HEK293 (cell line): ENCODE data around the gene GPD1.

ENCODE experiments used
- CTCF ChIA-PET: fragments of 350-600 bp; formaldehyde crosslinking; extraction: SDS; loops from one replicate; lab custom pipeline; 2021; ENCODE audit warnings: antibody characterized with exemption; lab: Yijun Ruan, JAX
- POLR2A ChIA-PET: fragments of 300-600 bp; formaldehyde crosslinking; extraction: SDS; loops from one replicate; lab custom pipeline; 2020; ENCODE audit warnings: antibody characterized with exemption, inconsistent platforms; lab: Yijun Ruan, JAX
- H3K27ac ChIP-seq: fragments of 200-500 bp; sonication (Bioruptor generic); 2 replicates; pipeline ENCODE4 v1.5.1; 2014; ENCODE audit warnings: low read depth, low read length, control low read depth, inconsistent platforms; ENCODE audit errors: extremely low read depth
- H3K36me3 ChIP-seq, 2 experiments: fragments of 200-500 bp in 1 of 2; sonication (Bioruptor generic) in 1 of 2; 1 replicate in 1 of 2; 2 replicates in 1 of 2; pipeline ENCODE4 v1.5.1; 2014 to 2017; ENCODE audit warnings: inconsistent platforms in 2 of 2, low read length in 2 of 2; ENCODE audit not compliant: control insufficient read depth in 2 of 2, insufficient read depth in 1 of 2
- H3K4me1 ChIP-seq: fragments of 200-500 bp; sonication (Bioruptor generic); 2 replicates; pipeline ENCODE4 v1.5.1; 2014; ENCODE audit warnings: mild to moderate bottlenecking, low read length, inconsistent platforms; ENCODE audit not compliant: control insufficient read depth, insufficient read depth
- H3K4me3 ChIP-seq: 2 replicates; pipeline ENCODE4 v1.5.1; 2011; ENCODE audit warnings: low read depth, mild to moderate bottlenecking, control low read depth, low read length, moderate library complexity
- H3K9me3 ChIP-seq: fragments of 200-500 bp; sonication (Bioruptor generic); 2 replicates; pipeline ENCODE4 v1.5.1; 2014; ENCODE audit warnings: low read depth, low read length, inconsistent platforms; ENCODE audit not compliant: control insufficient read depth, insufficient read depth
- BCL11B ChIP-seq: fragments of 450-650 bp; formaldehyde crosslinking; IDR thresholded peaks from 2 replicates; pipeline ENCODE4 v1.5.1; 2016; ENCODE audit warnings: low read depth, missing biosample characterization, missing genetic modification characterization
- HOXC10 ChIP-seq: sonication (generic); formaldehyde crosslinking; IDR thresholded peaks from 2 replicates; pipeline ENCODE4 v1.8.1; 2023; ENCODE audit warnings: mild to moderate bottlenecking, missing genetic modification reagents
- HOXD13 ChIP-seq: sonication (generic); formaldehyde crosslinking; IDR thresholded peaks from 2 replicates; pipeline ENCODE4 v1.8.0; 2022; ENCODE audit warnings: missing genetic modification reagents, borderline replicate concordance
- KLF17 ChIP-seq: fragments of 450-650 bp; formaldehyde crosslinking; IDR thresholded peaks from 2 replicates; pipeline ENCODE4 v1.5.1; 2016; ENCODE audit warnings: missing biosample characterization, missing genetic modification characterization
- PRDM1 ChIP-seq: fragments of 450-650 bp; formaldehyde crosslinking; IDR thresholded peaks from 2 replicates; pipeline ENCODE4; 2016; ENCODE audit warnings: missing biosample characterization, missing genetic modification characterization
- REST ChIP-seq: fragments of 450-650 bp; formaldehyde crosslinking; IDR thresholded peaks from 2 replicates; pipeline ENCODE4 v1.5.1; 2016; ENCODE audit warnings: missing biosample characterization, missing genetic modification characterization
- ZFP3 ChIP-seq: fragments of 450-650 bp; formaldehyde crosslinking; IDR thresholded peaks from 2 replicates; pipeline ENCODE4 v1.5.1; 2016; ENCODE audit warnings: low read depth, missing biosample characterization, missing genetic modification characterization
- ZNF112 ChIP-seq: fragments of 450-650 bp; formaldehyde crosslinking; IDR thresholded peaks from 2 replicates; pipeline ENCODE4 v1.5.0; 2017; ENCODE audit warnings: missing biosample characterization, missing genetic modification characterization
- ZNF114 ChIP-seq: fragments of 450-650 bp; formaldehyde crosslinking; IDR thresholded peaks from 2 replicates; pipeline ENCODE4 v1.5.0; 2017; ENCODE audit warnings: missing biosample characterization, missing genetic modification characterization
- ZNF132 ChIP-seq: fragments of 450-650 bp; formaldehyde crosslinking; IDR thresholded peaks from 2 replicates; pipeline ENCODE4 v1.5.1; 2017; ENCODE audit warnings: missing biosample characterization, missing genetic modification characterization, borderline replicate concordance
- ZNF221 ChIP-seq: fragments of 450-650 bp; formaldehyde crosslinking; IDR thresholded peaks from 2 replicates; pipeline ENCODE4 v1.5.1; 2017; ENCODE audit warnings: missing biosample characterization, missing genetic modification characterization, borderline replicate concordance
- ZNF280C ChIP-seq: fragments of 450-650 bp; formaldehyde crosslinking; IDR thresholded peaks from 2 replicates; pipeline ENCODE4 v1.5.1; 2016; ENCODE audit warnings: missing biosample characterization, missing genetic modification characterization
- ZNF302 ChIP-seq: fragments of 450-650 bp; formaldehyde crosslinking; IDR thresholded peaks from 2 replicates; pipeline ENCODE4 v1.5.1; 2016; ENCODE audit warnings: missing biosample characterization, missing genetic modification characterization, low read depth
- ZNF341 ChIP-seq: fragments of 450-650 bp; formaldehyde crosslinking; IDR thresholded peaks from 2 replicates; pipeline ENCODE4; 2016; ENCODE audit warnings: low read depth, missing biosample characterization, missing genetic modification characterization
- ZNF692 ChIP-seq: fragments of 450-650 bp; formaldehyde crosslinking; IDR thresholded peaks from 2 replicates; pipeline ENCODE4 v1.5.1; 2016; ENCODE audit warnings: missing biosample characterization, missing genetic modification characterization
- ZNF768 ChIP-seq: fragments of 450-650 bp; formaldehyde crosslinking; IDR thresholded peaks from 2 replicates; pipeline ENCODE4 v1.5.1; 2018; ENCODE audit warnings: missing biosample characterization, mild to moderate bottlenecking, missing genetic modification characterization

Gene GPD1

GRCh38 chr12:50120953-50121352, 17.1 kb downstream of the GPD1 start (continued):
- TF ChIP-seq ZNF692 (tag by site-specific recombination) (no peak), ZNF280C (tag by site-specific recombination) (no peak)

- no peaks in the 10 kb centered on the region for H3K9me3 ChIP-seq
- H3K36me3 ChIP-seq: peaks cover 17 to 50% of the 10 kb centered on the region in 2 experiments
- TF ChIP-seq PRDM1 (tag by site-specific recombination): peak; percentile 52; the same call in 1 of the 2 replicates
- TF ChIP-seq ZNF132 (tag by site-specific recombination): no peak
- TF ChIP-seq, all 188 proteins: peak for 1
- Histone ChIP-seq H3K27ac (no peak overlapping the region), H3K4me3 (no peak overlapping the region), H3K4me1 (no peaks in the 10 kb centered on the region)
- ChIA-PET POLR2A (no interaction called here), CTCF (interaction anchor here (0.7 to 2.9 kb wide), 2 partner anchors 10 to 21 kb away, joined by 3 to 13 read pairs; partner anchors contain the start of gene COX14)
These were observed 17.8 kb downstream of the GPD1 start for GRCh38 chr12:50121641-50122040.

GRCh38 chr12:50123203-50123602, 19.4 kb downstream of the GPD1 start:
- H3K9me3 ChIP-seq: no peaks in the 10 kb centered on the region
- no peak for TF ChIP-seq ZNF221 (tag by site-specific recombination)
- TF ChIP-seq BCL11B (tag by site-specific recombination): no peak
- TF ChIP-seq ZNF302 (tag by site-specific recombination): no peak
- no peak for TF ChIP-seq ZNF114 (tag by site-specific recombination)
- TF ChIP-seq KLF17 (tag by site-specific recombination): no peak
- no peak for TF ChIP-seq ZNF768 (tag by site-specific recombination)
- TF ChIP-seq HOXD13 (CRISPR knock-in tag): no peak
- no peak for TF ChIP-seq ZNF341 (tag by site-specific recombination)
- TF ChIP-seq ZNF132 (tag by site-specific recombination): no peak
- no peak for TF ChIP-seq HOXC10 (CRISPR knock-in tag)
- TF ChIP-seq REST (tag by site-specific recombination): no peak
- TF ChIP-seq ZNF112 (tag by site-specific recombination): no peak
- TF ChIP-seq ZFP3: no peak
- TF ChIP-seq, all 188 proteins: peak for 0
- peaks cover 24 to 60% of the 10 kb centered on the region in 2 experiments for H3K36me3 ChIP-seq
- POLR2A ChIA-PET: interaction anchor here (1.2 kb wide), 1 partner anchor 11 kb away, joined by 4 read pairs; the partner anchor contains the start of gene COX14
- no peaks in the 10 kb centered on the region for H3K4me1 ChIP-seq
- no peak overlapping the region for H3K27ac ChIP-seq
- H3K4me3 ChIP-seq: no peak overlapping the region
- CTCF ChIA-PET: interaction anchor here (1.0 kb wide), 1 partner anchor 9 kb away, joined by 3 read pairs; no protein-coding TSS in a partner anchor
